Suprapubic skin (tissue), 4 donors: ENCODE results near the gene EEFSEC. TPM values are rescaled to one million over a fixed set of nuclear protein-coding genes. Genes with fewer than 3 reads are reported as not detected.

Experiments
- DNase-seq, 2 donors: peaks; one replicate each; pipeline ENCODE4 v3.0.0-alpha.2; 2019; ENCODE audit warnings: low spot score in 2 of 2
- H3K27ac ChIP-seq: fragments of 200-600 bp; sonication (generic); one replicate; pipeline ENCODE4 v1.5.1; 2019
- H3K27me3 ChIP-seq: fragments of 200-600 bp; sonication (generic); one replicate; pipeline ENCODE4 v1.5.1; 2019
- H3K36me3 ChIP-seq: fragments of 200-600 bp; sonication (generic); one replicate; pipeline ENCODE4 v1.5.1; 2019
- H3K4me1 ChIP-seq: fragments of 200-600 bp; sonication (generic); one replicate; pipeline ENCODE4 v1.5.1; 2019
- H3K4me3 ChIP-seq: fragments of 200-600 bp; sonication (generic); one replicate; pipeline ENCODE4 v1.5.1; 2019; ENCODE audit warnings: mild to moderate bottlenecking
- H3K9me3 ChIP-seq: fragments of 200-600 bp; sonication (generic); one replicate; pipeline ENCODE4 v1.5.1; 2019
- EP300 ChIP-seq: sonication (generic); formaldehyde crosslinking; IDR thresholded peaks from one replicate; pipeline ENCODE4 v1.6.1; 2017; ENCODE audit warnings: antibody characterized with exemption
- POLR2A ChIP-seq, 2 donors: fragments of 450-650 bp; IDR thresholded peaks; one replicate each; pipeline ENCODE4 v1.6.1; 2017; ENCODE audit warnings: antibody characterized with exemption in 2 of 2, mild to moderate bottlenecking in 2 of 2, moderate library complexity in 2 of 2
- POLR2AphosphoS5 ChIP-seq, 3 donors: sonication (generic); formaldehyde crosslinking; IDR thresholded peaks; one replicate each; pipeline ENCODE4 v1.6.1; 2017; ENCODE audit warnings: antibody characterized with exemption in 3 of 3
- WGBS: methylation state at CpG from one replicate; pipeline ENCODE4 v1.1.5; 2018; 5-methylcytosine and 5-hydroxymethylcytosine counted together
- total RNA-seq, 4 donors: library from RNA; depleted of rRNA; stranded (reverse); fragments of >200 nt; gene quantifications; one replicate each; pipeline ENCODE4 v1.1.0, GENCODE V29; 2016
- TF ChIP-seq, protein P1 (sequence below), 2 donors: fragments of 200-600 bp in 1 of 2; fragments of 450-650 bp in 1 of 2; sonication (generic) in 1 of 2; IDR thresholded peaks; one replicate each; pipeline ENCODE4 v1.5.1; 2016 to 2019; ENCODE audit warnings: antibody characterized with exemption in 2 of 2, mild to moderate bottlenecking in 1 of 2, moderate library complexity in 1 of 2

The EEFSEC gene
- total RNA-seq, 4 donors from 2014 or later, result 14.3 to 19.4 (median 16.7) TPM

- 49% methylated on average over 14 of the region's 15 CpGs for WGBS
- no peak overlapping the region for H3K4me3 ChIP-seq
- TF ChIP-seq EP300 (no peak), POLR2AphosphoS5 (IDR thresholded peaks at IDR 0.05) (no peak), POLR2A (IDR thresholded peaks at IDR 0.05) (no peak)
- TF ChIP-seq, protein P1, sequence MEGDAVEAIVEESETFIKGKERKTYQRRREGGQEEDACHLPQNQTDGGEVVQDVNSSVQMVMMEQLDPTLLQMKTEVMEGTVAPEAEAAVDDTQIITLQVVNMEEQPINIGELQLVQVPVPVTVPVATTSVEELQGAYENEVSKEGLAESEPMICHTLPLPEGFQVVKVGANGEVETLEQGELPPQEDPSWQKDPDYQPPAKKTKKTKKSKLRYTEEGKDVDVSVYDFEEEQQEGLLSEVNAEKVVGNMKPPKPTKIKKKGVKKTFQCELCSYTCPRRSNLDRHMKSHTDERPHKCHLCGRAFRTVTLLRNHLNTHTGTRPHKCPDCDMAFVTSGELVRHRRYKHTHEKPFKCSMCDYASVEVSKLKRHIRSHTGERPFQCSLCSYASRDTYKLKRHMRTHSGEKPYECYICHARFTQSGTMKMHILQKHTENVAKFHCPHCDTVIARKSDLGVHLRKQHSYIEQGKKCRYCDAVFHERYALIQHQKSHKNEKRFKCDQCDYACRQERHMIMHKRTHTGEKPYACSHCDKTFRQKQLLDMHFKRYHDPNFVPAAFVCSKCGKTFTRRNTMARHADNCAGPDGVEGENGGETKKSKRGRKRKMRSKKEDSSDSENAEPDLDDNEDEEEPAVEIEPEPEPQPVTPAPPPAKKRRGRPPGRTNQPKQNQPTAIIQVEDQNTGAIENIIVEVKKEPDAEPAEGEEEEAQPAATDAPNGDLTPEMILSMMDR (IDR thresholded peaks at IDR 0.05), result no peak
- H3K4me1 ChIP-seq, result peaks cover 5% of the 10 kb centered on the region
- H3K27ac ChIP-seq, result no peak overlapping the region
- peaks cover 3% of the 10 kb centered on the region for H3K36me3 ChIP-seq
- DNase-seq, result peak in 1 of 2 donors; percentile 67
- no peaks in the 10 kb centered on the region for H3K9me3 ChIP-seq
- no peaks in the 10 kb centered on the region for H3K27me3 ChIP-seq
These were observed 163.2 kb downstream of the EEFSEC start for GRCh38 chr3:128316481-128316891.

GRCh38 chr3:128317101-128317697, 163.9 kb downstream of the EEFSEC start:
- TF ChIP-seq, protein P1 (IDR thresholded peaks at IDR 0.05), result no peak
- no peak for TF ChIP-seq POLR2A (IDR thresholded peaks at IDR 0.05)
- TF ChIP-seq EP300, result no peak
- TF ChIP-seq POLR2AphosphoS5 (IDR thresholded peaks at IDR 0.05), result no peak
- DNase-seq, result peak in 1 of 2 donors; percentile 31
- no peak overlapping the region for H3K27ac ChIP-seq
- peaks cover 5% of the 10 kb centered on the region for H3K4me1 ChIP-seq
- H3K36me3 ChIP-seq, result peaks cover 3% of the 10 kb centered on the region
- H3K27me3 ChIP-seq, result no peaks in the 10 kb centered on the region
- WGBS, result 69% methylated on average over 17 of the region's 17 CpGs
- H3K4me3 ChIP-seq, result no peak overlapping the region
- no peaks in the 10 kb centered on the region for H3K9me3 ChIP-seq

DNA sequence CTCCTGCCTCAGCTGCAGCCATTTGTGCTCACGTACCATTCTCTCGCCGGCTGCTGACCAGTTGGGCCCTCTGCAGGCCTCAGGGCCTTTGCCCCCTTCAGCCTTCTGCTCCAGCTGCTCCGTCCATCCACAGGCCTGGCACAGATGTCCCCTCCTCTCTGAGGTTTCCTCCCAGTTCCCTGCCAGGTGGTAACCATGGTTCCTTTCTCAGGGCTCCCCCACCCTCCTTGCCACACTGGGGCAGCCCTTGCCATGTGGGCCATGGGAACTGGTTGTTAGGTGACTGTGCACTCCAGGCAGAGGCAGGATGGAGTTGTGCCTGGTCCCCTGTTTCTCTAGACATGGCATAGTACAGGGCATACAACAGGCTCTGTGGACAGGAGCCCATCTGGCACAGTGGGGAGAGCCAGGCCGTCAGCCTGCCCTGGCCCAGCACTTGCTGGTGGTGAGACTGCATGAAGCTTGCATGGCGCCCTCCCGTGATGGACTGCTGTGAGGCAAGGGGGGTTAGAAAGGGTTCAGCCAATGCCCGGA, 164.5 kb downstream of the EEFSEC start:
- H3K4me3 ChIP-seq, result no peak overlapping the region
- H3K4me1 ChIP-seq, result peaks cover 5% of the 10 kb centered on the region
- H3K27ac ChIP-seq, result no peak overlapping the region
- DNase-seq, result peak in 1 of 2 donors; percentile 40
- H3K27me3 ChIP-seq, result no peaks in the 10 kb centered on the region
- no peaks in the 10 kb centered on the region for H3K9me3 ChIP-seq
- TF ChIP-seq EP300 (no peak), POLR2AphosphoS5 (IDR thresholded peaks at IDR 0.05) (no peak), POLR2A (IDR thresholded peaks at IDR 0.05) (no peak)
- TF ChIP-seq, protein P1 (IDR thresholded peaks at IDR 0.05), result no peak
- WGBS, result 94% methylated on average over 4 of the region's 8 CpGs
- H3K36me3 ChIP-seq, result peaks cover 3% of the 10 kb centered on the region

DNA sequence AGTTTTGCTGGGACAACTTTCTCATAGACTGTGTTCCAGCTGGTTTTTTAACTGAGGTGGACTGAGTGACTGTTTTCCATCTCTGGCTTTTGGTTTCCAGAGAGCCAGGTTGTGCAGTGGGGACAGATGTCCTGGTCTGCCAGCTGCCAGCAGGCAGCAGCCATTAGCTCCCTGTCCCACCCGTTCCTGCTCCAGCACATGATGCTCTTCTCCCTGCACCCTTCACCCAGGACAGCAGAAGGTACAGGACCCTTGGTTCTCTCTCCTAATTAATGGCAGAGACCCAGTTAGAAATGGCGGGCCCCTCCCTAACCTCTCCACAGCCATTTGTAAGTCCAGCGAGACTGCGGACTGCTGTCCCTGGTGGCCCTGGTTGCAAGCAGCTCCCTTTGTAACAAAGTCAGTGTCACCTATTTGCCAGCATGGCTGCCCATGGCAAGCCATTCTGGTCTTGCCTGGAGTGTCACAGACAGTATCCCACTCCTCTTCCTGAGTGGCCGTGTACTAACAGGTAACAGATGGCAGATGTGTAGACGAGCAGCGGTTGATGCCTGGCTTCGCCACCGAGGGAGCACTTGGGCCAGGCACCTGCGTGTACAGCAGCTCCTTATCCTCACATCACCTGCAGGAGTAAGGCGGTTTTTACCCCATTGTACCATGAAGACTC, 165.1 kb downstream of the EEFSEC start:
- Histone ChIP-seq H3K27ac (no peak overlapping the region), H3K9me3 (no peaks in the 10 kb centered on the region), H3K27me3 (no peaks in the 10 kb centered on the region), H3K4me1 (peaks cover 5% of the 10 kb centered on the region), H3K36me3 (peaks cover 3% of the 10 kb centered on the region), H3K4me3 (no peak overlapping the region)
- TF ChIP-seq POLR2AphosphoS5 (IDR thresholded peaks at IDR 0.05) (no peak), EP300 (no peak), POLR2A (IDR thresholded peaks at IDR 0.05) (no peak)
- TF ChIP-seq, protein P1 (IDR thresholded peaks at IDR 0.05), result no peak
- 95% methylated on average over 7 of the region's 11 CpGs for WGBS
- DNase-seq, result peak; percentile 23 to 34

- Histone ChIP-seq H3K27ac (no peak overlapping the region), H3K4me3 (no peak overlapping the region), H3K4me1 (peaks cover 5% of the 10 kb centered on the region), H3K27me3 (no peaks in the 10 kb centered on the region), H3K9me3 (no peaks in the 10 kb centered on the region), H3K36me3 (peaks cover 3% of the 10 kb centered on the region)
- TF ChIP-seq EP300 (no peak), POLR2A (IDR thresholded peaks at IDR 0.05) (no peak), POLR2AphosphoS5 (IDR thresholded peaks at IDR 0.05) (no peak)
- TF ChIP-seq, protein P1 (IDR thresholded peaks at IDR 0.05), result no peak
- 90% methylated on average over 8 of the region's 8 CpGs for WGBS
- DNase-seq, result peak; percentile 7 to 35
These were observed 165.8 kb downstream of the EEFSEC start for GRCh38 chr3:128319107-128319506.
